Measurements from ENCODE around the gene KLHL42.

KLHL42 gene

GRCh38 chr12:27777141-27777540 lies 2.9 kb upstream of the KLHL42 start:
- in situ Hi-C loops (cut with HindIII; ENCODE audit: low pct_ligation_motif_present, low pct_unique_long_range_greater_than_20kb, low sequenced_read_pairs): no loop called here

DNA sequence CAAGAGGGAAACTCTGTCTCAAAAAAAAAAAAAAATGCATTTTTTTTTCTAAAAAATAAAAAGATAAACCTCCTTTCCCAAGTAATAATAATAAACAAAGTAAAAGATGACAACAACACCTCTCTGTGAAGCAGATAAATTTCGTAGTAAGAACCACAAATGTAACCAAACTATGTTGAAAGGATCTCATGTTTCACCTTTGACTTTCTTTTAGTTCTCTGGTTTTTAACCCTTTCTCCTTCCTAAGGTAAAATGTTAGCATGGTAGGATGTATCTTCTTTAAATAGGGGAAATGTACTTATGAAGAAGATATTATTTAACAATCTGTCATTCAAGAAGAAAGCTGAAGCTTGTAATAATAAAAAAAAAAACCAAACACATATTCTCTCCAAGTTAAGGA lies 1.8 kb upstream of the KLHL42 start:
- in situ Hi-C loops (cut with HindIII; ENCODE audit: low pct_ligation_motif_present, low pct_unique_long_range_greater_than_20kb, low sequenced_read_pairs): no loop called here
- DNase-seq: no peak

More at GRCh38 chr12:27777141-27777540, 2.9 kb upstream of the KLHL42 start:
- no peak for DNase-seq

GRCh38 chr12:27779416-27779919 lies 565 bp upstream of the KLHL42 start:
- in situ Hi-C loops (cut with HindIII; ENCODE audit: low pct_ligation_motif_present, low pct_unique_long_range_greater_than_20kb, low sequenced_read_pairs): no loop called here
- peak; percentile 7 for DNase-seq

DNA sequence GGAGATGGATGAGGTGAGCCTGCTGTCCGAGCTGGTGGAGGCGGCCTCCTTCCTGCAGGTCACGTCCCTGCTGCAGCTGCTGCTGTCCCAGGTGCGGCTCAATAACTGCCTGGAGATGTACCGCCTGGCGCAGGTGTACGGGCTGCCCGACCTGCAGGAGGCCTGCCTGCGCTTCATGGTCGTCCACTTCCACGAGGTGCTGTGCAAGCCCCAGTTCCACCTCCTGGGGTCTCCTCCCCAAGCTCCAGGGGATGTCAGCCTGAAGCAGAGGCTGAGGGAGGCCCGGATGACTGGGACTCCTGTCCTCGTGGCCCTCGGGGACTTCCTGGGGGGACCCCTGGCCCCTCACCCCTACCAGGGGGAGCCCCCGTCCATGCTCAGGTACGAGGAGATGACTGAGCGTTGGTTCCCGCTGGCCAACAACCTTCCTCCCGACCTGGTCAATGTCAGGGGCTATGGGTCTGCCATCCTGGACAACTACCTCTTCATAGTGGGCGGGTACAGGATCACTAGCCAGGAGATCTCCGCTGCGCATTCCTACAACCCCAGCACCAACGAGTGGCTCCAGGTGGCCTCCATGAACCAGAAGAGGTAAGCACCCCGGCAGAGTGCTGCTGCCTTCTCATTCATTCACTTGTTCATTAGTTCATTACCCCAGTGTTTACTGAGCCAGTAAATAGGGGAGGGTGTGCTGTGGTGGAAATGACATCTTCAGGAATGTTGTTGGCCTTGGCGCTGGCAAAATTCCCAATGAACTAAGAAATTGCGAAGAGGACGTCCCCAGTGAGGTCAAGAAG lies 777 bp downstream of the KLHL42 start:
- peak; percentile 24 for DNase-seq
- in situ Hi-C loops (cut with HindIII; ENCODE audit: low pct_ligation_motif_present, low pct_unique_long_range_greater_than_20kb, low sequenced_read_pairs): no loop called here

DNA sequence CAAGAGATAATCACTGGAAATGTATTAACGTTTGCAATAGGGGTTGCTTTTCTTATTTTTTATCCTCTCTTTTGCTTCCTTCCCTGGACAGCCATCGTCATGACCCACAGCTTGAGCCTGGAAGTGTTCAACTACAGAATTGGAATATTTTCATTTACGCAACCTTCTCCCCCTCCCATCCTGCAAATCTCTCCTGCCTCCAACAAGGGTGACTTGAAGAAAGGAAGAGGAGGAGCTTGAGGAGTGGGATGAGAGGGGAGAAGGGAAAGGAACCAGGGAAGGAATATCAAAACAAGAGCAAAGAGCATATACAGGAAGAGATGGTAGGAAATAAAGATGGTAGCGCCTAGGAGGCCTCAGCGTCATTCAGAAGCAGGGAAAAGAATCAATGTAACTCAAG lies 1.6 kb downstream of the KLHL42 start:
- in situ Hi-C loops (cut with HindIII; ENCODE audit: low pct_ligation_motif_present, low pct_unique_long_range_greater_than_20kb, low sequenced_read_pairs): no loop called here
- no peak for DNase-seq

- in situ Hi-C loops (cut with HindIII; ENCODE audit: low pct_ligation_motif_present, low pct_unique_long_range_greater_than_20kb, low sequenced_read_pairs): no loop called here
- no peak for DNase-seq
Observed at GRCh38 chr12:27782481-27782880, 2.4 kb downstream of the KLHL42 start.

DNA sequence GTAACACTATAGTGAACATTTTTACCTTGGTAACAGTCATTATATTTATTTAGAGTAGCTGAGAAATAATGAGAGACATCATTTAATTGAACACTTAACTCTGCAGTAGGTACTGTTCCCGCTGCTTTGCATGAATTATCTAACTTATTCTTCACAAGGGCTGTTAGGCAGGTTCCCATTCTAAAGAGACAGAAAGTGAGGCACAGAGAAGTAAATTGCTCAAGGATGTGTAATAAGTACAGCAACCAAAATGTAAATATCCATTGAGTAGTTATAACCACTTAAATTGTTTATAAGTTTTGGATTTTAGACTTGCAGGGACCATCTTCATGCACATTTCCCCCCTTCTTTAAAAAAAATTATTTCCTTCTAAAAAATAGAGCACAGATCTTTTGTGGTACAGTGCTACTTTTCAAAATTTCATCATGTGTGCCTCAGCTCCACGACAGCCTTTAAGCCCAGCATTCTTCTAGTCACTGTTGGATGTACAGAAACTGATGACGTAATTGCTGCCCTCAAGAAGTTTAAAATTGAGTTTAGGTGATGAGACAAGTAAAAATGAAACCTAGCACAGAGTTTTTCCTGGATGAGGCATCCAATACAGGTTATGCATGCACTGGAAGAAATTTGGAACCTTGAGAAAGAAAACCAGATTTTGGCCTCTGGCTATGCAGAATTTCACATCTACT lies 6.0 kb downstream of the KLHL42 start:
- in situ Hi-C loops (cut with HindIII; ENCODE audit: low pct_ligation_motif_present, low pct_unique_long_range_greater_than_20kb, low sequenced_read_pairs): no loop called here
- no peak for DNase-seq

DNA sequence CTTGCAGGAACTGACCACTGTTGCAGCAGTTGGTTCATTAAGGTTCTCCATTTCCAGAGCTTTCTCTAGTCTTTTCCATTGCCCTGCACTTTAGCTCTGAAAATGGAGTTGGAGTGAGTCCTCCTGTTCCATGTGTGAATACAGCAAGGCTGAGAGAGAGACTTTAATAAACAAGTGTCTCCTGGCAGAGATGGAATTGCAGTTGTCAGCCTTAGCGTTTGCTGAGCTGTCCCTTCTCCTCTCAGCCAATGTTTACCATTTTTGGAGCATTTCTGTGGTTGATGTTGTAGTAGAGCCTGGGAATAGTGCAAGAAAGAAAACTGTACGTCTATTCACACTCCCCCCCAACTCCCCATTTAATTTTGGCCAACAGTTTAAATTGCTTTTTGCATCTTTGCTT lies 7.5 kb downstream of the KLHL42 start:
- in situ Hi-C loops (cut with HindIII; ENCODE audit: low pct_ligation_motif_present, low pct_unique_long_range_greater_than_20kb, low sequenced_read_pairs): no loop called here
- no peak for DNase-seq

DNA sequence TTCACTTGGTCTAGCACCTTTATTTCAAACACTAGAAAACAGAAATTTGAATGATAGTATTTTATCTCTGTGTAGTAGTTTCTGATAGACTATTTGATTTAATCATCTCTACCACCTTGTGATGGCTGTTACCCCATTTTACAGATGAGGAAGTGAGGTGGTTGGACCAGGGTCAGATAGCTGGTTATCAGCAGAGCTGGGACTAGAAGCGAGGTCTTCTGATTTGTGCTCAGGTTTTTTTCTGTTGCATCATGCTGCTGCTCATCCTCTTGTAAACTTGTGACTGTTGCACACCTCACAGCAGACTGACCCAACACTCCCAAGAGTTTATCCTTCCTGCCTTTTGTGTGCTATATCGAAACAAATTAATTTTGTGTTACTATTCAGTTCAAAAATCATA lies 10.1 kb downstream of the KLHL42 start:
- in situ Hi-C loops (cut with HindIII; ENCODE audit: low pct_ligation_motif_present, low pct_unique_long_range_greater_than_20kb, low sequenced_read_pairs): no loop called here
- DNase-seq: no peak

DNA sequence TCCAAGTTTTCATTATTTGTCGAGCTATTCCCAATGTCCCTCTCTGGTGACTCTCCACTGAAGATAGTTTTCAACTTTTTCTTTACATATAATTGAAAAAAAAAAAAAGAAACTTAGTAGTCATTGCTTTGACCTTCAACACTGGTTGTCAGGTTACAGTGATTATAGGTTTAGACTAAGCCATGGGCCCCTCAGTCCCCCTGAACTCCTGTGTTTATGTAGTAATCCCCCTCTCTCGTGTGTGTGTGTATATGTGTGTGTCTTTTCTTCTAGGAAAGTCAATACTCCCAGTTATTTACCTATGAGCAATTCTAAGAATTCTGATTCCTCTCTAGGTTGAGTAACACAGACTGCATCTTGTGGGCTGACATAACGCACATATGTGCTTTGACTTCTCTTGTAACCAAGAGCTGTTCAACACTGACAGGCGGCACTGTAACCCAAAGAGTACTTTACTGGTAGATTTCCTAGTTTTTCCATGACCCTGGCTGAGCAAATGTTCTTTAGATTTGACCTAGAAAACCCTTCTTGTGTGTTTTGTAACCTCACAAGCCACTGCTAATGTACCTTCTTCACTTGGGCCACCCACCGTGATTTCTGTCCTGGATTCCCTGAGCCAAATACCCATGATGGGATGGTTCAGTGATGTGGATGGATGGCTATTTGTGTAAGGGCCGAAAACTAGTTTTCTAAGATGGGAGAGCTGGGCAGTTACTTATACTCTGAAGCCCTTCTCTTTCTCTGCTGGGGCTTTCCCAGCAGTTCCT lies 15.0 kb downstream of the KLHL42 start:
- no peak for DNase-seq
- in situ Hi-C loops (cut with HindIII; ENCODE audit: low pct_ligation_motif_present, low pct_unique_long_range_greater_than_20kb, low sequenced_read_pairs): no loop called here

DNA sequence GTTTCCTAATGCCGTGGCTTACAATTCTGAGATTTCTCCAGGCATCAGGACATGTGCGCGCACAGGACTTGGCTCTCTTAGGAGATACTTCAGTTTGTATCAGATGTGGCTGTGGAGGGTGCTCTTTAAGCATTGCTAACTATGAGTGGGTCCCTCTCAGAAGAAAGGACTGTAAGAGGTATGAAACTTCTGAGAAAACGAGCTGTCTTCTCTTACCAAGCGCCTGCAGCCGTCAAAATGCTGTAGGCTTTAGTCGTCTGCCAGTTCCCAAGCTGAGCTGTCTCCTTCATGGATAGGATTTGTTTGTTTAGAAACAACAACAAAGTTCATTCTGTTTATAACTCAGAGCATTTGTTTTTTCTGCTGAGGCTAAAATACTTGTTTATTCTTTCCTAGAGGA lies 16.1 kb downstream of the KLHL42 start:
- no peak for DNase-seq

GRCh38 chr12:27797301-27798025 lies 17.4 kb downstream of the KLHL42 start:
- no peak for DNase-seq
- in situ Hi-C loops (cut with HindIII; ENCODE audit: low pct_ligation_motif_present, low pct_unique_long_range_greater_than_20kb, low sequenced_read_pairs): no loop called here

More for the DNA sequence above, 16.1 kb downstream of the KLHL42 start:
- in situ Hi-C loops (cut with HindIII; ENCODE audit: low pct_ligation_motif_present, low pct_unique_long_range_greater_than_20kb, low sequenced_read_pairs): no loop called here

- in situ Hi-C loops (cut with HindIII; ENCODE audit: low pct_ligation_motif_present, low pct_unique_long_range_greater_than_20kb, low sequenced_read_pairs): no loop called here
Observed at GRCh38 chr12:27800819-27801218, 20.8 kb downstream of the KLHL42 start.

DNA sequence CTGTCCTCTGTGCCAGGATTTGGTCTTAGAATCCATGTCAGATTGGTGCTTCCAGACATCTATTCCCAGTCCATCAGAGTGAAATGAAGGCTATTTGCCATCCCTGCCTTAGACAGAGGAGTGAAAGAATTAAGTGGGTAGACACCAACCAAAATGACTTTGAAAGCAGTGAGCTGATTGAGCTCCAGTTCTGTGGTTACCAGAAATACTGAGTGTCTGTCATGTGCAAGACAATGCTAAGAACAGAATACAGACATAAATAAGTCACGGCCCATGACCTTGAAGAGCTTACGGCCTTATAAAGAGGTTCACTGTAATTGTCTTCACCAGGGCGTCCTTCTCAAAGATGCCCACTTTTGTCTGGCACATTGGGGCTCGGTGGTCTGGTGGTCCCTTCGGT lies 21.6 kb downstream of the KLHL42 start:
- in situ Hi-C loops (cut with HindIII; ENCODE audit: low pct_ligation_motif_present, low pct_unique_long_range_greater_than_20kb, low sequenced_read_pairs): no loop called here
- no peak for DNase-seq

More at GRCh38 chr12:27800819-27801218, 20.8 kb downstream of the KLHL42 start:
- no peak for DNase-seq

GRCh38 chr12:27802511-27802910 lies 22.5 kb downstream of the KLHL42 start:
- no peak for DNase-seq
- in situ Hi-C loops (cut with HindIII; ENCODE audit: low pct_ligation_motif_present, low pct_unique_long_range_greater_than_20kb, low sequenced_read_pairs): no loop called here

- DNase-seq: no peak
- in situ Hi-C loops (cut with HindIII; ENCODE audit: low pct_ligation_motif_present, low pct_unique_long_range_greater_than_20kb, low sequenced_read_pairs): no loop called here
Observed at GRCh38 chr12:27802936-27803335, 22.9 kb downstream of the KLHL42 start.

GRCh38 chr12:27805238-27805637 lies 25.2 kb downstream of the KLHL42 start:
- in situ Hi-C loops (cut with HindIII; ENCODE audit: low pct_ligation_motif_present, low pct_unique_long_range_greater_than_20kb, low sequenced_read_pairs): no loop called here
- no peak for DNase-seq

GRCh38 chr12:27806259-27806658 lies 26.2 kb downstream of the KLHL42 start:
- no peak for DNase-seq
- in situ Hi-C loops (cut with HindIII; ENCODE audit: low pct_ligation_motif_present, low pct_unique_long_range_greater_than_20kb, low sequenced_read_pairs): no loop called here
